ENCODE results near the gene APBB1IP.

DNA sequence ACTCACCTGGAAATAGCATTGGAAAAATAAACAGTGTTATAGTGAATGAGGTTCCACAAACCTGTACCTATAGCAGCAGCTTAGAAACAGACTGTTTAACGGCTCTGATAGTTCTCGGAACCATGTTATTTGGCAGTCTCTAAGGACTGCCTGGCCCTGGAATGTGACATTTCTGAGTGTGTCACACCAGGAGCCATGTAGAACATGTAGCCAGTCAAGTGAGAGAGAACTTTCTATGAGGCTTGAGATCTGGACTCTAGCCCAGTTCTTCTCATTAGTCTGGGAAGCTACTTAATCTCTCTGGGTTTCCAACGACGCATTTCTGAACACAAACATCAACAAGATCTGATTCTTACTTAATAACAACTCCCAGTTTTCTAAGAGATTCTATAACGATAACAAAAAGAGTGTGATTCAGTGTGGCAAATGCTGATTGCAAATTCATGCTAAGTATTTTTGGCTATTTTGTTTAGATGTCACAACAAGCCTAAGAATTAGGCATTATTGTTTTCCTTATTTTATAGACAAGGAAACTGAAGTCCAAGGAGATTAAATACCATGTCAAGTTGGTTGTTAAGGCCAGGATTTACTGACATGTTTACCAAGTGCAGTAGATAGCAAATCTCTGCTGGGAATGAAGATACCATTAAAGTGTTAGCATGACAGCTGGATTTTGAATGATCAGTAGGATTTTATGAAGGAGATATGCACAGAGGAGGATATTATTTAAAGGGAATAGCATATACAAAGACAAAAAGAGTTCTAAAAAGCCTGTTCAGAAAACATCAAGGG, 47.2 kb downstream of the APBB1IP start:
- TF ChIP-seq SMC3 (conservative IDR thresholded peaks at IDR 0.05; ENCODE audit: insufficient read depth, low read depth, low read length) (no peak), POLR2A (conservative IDR thresholded peaks at IDR 0.05) (no peak), PURB (CRISPR knock-in tag; IDR thresholded peaks at IDR 0.05; ENCODE audit: low read depth) (no peak), E2F3 (CRISPR knock-in tag; IDR thresholded peaks at IDR 0.05) (no peak), MYC (IDR thresholded peaks at IDR 0.05; ENCODE audit: low read depth, low read length) (no peak), MYC (CRISPR knock-in tag; IDR thresholded peaks at IDR 0.05; ENCODE audit: borderline replicate concordance, low read depth) (no peak), FOS (IDR thresholded peaks at IDR 0.05; ENCODE audit: extremely low read depth, insufficient read length) (no peak), THAP7 (CRISPR knock-in tag; IDR thresholded peaks at IDR 0.05) (no peak), ZFX (CRISPR knock-in tag; IDR thresholded peaks at IDR 0.05) (no peak), POLR2AphosphoS5 (IDR thresholded peaks at IDR 0.05; ENCODE audit: control insufficient read depth, insufficient read depth, low read depth, low read length) (no peak)
- TF ChIP-seq, protein P1, sequence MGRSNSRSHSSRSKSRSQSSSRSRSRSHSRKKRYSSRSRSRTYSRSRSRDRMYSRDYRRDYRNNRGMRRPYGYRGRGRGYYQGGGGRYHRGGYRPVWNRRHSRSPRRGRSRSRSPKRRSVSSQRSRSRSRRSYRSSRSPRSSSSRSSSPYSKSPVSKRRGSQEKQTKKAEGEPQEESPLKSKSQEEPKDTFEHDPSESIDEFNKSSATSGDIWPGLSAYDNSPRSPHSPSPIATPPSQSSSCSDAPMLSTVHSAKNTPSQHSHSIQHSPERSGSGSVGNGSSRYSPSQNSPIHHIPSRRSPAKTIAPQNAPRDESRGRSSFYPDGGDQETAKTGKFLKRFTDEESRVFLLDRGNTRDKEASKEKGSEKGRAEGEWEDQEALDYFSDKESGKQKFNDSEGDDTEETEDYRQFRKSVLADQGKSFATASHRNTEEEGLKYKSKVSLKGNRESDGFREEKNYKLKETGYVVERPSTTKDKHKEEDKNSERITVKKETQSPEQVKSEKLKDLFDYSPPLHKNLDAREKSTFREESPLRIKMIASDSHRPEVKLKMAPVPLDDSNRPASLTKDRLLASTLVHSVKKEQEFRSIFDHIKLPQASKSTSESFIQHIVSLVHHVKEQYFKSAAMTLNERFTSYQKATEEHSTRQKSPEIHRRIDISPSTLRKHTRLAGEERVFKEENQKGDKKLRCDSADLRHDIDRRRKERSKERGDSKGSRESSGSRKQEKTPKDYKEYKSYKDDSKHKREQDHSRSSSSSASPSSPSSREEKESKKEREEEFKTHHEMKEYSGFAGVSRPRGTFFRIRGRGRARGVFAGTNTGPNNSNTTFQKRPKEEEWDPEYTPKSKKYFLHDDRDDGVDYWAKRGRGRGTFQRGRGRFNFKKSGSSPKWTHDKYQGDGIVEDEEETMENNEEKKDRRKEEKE (IDR thresholded peaks at IDR 0.05; ENCODE audit: borderline replicate concordance in 1 of 2, control insufficient read depth in 1 of 2, low read depth in 2 of 2, low read length in 1 of 2): no peak
- TF ChIP-seq, protein P2, sequence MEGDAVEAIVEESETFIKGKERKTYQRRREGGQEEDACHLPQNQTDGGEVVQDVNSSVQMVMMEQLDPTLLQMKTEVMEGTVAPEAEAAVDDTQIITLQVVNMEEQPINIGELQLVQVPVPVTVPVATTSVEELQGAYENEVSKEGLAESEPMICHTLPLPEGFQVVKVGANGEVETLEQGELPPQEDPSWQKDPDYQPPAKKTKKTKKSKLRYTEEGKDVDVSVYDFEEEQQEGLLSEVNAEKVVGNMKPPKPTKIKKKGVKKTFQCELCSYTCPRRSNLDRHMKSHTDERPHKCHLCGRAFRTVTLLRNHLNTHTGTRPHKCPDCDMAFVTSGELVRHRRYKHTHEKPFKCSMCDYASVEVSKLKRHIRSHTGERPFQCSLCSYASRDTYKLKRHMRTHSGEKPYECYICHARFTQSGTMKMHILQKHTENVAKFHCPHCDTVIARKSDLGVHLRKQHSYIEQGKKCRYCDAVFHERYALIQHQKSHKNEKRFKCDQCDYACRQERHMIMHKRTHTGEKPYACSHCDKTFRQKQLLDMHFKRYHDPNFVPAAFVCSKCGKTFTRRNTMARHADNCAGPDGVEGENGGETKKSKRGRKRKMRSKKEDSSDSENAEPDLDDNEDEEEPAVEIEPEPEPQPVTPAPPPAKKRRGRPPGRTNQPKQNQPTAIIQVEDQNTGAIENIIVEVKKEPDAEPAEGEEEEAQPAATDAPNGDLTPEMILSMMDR (IDR thresholded peaks at IDR 0.05 in 2 of 3, conservative IDR thresholded peaks at IDR 0.05 in 1 of 3; ENCODE audit: insufficient read depth in 2 of 3, low read depth in 1 of 3, low read length in 3 of 3): no peak

Data from K562 (cell line).